Measurements from ENCODE around the gene BTN2A1. TPM values are rescaled to one million over a fixed set of nuclear protein-coding genes. Genes with fewer than 3 reads are reported as not detected.

BTN2A1 gene
- polyA plus RNA-seq, 1 of the 3 experiments (the other 2 are of a cell fraction), result 21.2 TPM

- no peaks in the 10 kb centered on the region for H3K9me2 ChIP-seq
- H3K27me3 ChIP-seq (ENCODE audit: insufficient read depth), result peaks cover 19% of the 10 kb centered on the region
- no peaks in the 10 kb centered on the region for H4K20me1 ChIP-seq (ENCODE audit: insufficient read depth)
- POLR2A ChIA-PET, result no interaction called here
- H3K79me2 ChIP-seq (ENCODE audit: insufficient read depth), result no peaks in the 10 kb centered on the region
- DNase-seq, result no peak
- H2AFZ ChIP-seq (ENCODE audit: low read depth), result no peak overlapping the region
- no peak for TF ChIP-seq EZH2phosphoT487 (IDR thresholded peaks at IDR 0.05; ENCODE audit: borderline replicate concordance, low read depth)
- TF ChIP-seq RAD21 (IDR thresholded peaks at IDR 0.05; ENCODE audit: low read length), result no peak
- no peak for TF ChIP-seq GABPA (IDR thresholded peaks at IDR 0.05; ENCODE audit: low read depth)
- no peak for TF ChIP-seq NRF1 (IDR thresholded peaks at IDR 0.05; ENCODE audit: low read depth, low read length)
- TF ChIP-seq SMC3 (IDR thresholded peaks at IDR 0.05; ENCODE audit: low read depth, low read length), result no peak
- TF ChIP-seq, protein P1, sequence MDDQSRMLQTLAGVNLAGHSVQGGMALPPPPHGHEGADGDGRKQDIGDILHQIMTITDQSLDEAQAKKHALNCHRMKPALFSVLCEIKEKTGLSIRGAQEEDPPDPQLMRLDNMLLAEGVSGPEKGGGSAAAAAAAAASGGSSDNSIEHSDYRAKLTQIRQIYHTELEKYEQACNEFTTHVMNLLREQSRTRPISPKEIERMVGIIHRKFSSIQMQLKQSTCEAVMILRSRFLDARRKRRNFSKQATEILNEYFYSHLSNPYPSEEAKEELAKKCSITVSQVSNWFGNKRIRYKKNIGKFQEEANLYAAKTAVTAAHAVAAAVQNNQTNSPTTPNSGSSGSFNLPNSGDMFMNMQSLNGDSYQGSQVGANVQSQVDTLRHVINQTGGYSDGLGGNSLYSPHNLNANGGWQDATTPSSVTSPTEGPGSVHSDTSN (IDR thresholded peaks at IDR 0.05), result no peak
- TF ChIP-seq, protein P2, sequence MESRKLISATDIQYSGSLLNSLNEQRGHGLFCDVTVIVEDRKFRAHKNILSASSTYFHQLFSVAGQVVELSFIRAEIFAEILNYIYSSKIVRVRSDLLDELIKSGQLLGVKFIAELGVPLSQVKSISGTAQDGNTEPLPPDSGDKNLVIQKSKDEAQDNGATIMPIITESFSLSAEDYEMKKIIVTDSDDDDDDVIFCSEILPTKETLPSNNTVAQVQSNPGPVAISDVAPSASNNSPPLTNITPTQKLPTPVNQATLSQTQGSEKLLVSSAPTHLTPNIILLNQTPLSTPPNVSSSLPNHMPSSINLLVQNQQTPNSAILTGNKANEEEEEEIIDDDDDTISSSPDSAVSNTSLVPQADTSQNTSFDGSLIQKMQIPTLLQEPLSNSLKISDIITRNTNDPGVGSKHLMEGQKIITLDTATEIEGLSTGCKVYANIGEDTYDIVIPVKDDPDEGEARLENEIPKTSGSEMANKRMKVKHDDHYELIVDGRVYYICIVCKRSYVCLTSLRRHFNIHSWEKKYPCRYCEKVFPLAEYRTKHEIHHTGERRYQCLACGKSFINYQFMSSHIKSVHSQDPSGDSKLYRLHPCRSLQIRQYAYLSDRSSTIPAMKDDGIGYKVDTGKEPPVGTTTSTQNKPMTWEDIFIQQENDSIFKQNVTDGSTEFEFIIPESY (IDR thresholded peaks at IDR 0.05; ENCODE audit: borderline replicate concordance, low read depth), result no peak
- TF ChIP-seq, protein P3, sequence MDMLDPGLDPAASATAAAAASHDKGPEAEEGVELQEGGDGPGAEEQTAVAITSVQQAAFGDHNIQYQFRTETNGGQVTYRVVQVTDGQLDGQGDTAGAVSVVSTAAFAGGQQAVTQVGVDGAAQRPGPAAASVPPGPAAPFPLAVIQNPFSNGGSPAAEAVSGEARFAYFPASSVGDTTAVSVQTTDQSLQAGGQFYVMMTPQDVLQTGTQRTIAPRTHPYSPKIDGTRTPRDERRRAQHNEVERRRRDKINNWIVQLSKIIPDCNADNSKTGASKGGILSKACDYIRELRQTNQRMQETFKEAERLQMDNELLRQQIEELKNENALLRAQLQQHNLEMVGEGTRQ (IDR thresholded peaks at IDR 0.05; ENCODE audit: borderline replicate concordance, low read depth, low read length), result no peak
- TF ChIP-seq FOSL2 (IDR thresholded peaks at IDR 0.05; ENCODE audit: borderline replicate concordance, low read depth), result no peak
- TF ChIP-seq GATA2 (CRISPR knock-in tag; IDR thresholded peaks at IDR 0.05), result no peak
- no peaks in the 10 kb centered on the region for H3K9me3 ChIP-seq
- no peaks in the 10 kb centered on the region for H3F3A ChIP-seq (replicated peaks; ENCODE audit: insufficient read depth)
- peaks cover 0 to 6% of the 10 kb centered on the region in 2 experiments; a peak in 1 of 4 replicates for H3K4me1 ChIP-seq (ENCODE audit: control insufficient read depth in 1 of 2, insufficient read depth in 2 of 2, low read depth in 1 of 2, low read length in 1 of 2)
- H3K9ac ChIP-seq, result no peak overlapping the region
- WGBS (ENCODE audit: low lambda C conversion rate), result 73% methylated on average over 4 of the region's 4 CpGs
- no peak overlapping the region for H3K4me2 ChIP-seq
- H3K4me3 ChIP-seq (ENCODE audit: low read depth in 2 of 2, low read length in 1 of 2), result no peak overlapping the region
- no peaks in the 10 kb centered on the region for H3K36me3 ChIP-seq (replicated peaks in 1 of 2; ENCODE audit: control insufficient read depth in 1 of 2, insufficient read depth in 2 of 2, low read length in 1 of 2)
- no peak overlapping the region for H3K27ac ChIP-seq (ENCODE audit: low read depth in 2 of 2, low read length in 1 of 2)
- CTCF ChIA-PET, result interaction anchor here (1.1 kb wide), 1 partner anchor 13 kb away, joined by 3 read pairs; no protein-coding TSS in a partner anchor
Observed at GRCh38 chr6:26497610-26498009, 39.9 kb downstream of the BTN2A1 start.

DNA sequence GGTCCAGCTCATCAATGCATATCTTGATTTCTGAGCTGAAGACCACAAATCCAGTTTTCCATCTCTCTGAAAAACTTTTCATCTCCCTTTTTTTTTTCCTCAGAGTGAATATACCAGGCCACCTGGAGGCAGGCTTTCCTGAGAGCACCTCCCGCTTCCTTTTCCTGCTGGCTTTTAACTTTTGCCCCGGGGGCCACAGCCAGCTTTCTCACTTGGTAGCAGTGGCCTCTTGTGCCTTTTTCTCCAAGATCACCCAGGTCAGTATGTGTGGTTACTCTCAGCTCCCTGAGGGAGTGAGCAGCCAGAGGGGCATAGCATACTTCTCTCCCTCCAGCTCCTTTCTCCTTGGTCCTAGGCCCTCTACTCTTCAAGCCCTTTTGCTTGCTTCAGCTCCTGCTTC lies 42.3 kb downstream of the BTN2A1 start, which contains the start of gene BTN1A1:
Gene BTN1A1, plus strand, starts transcription at position 202 of the 400 bp plus-strand sequence. CDS start 984 bp downstream, outside the sequence.
- ChIA-PET CTCF (interaction anchor here (0.8 to 3.7 kb wide), 3 partner anchors 11 to 159 kb away, joined by 3 to 19 read pairs (median 4); no protein-coding TSS in a partner anchor), POLR2A (interaction anchor here (0.6 kb wide), 1 partner anchor 55 kb away, joined by 3 read pairs; no protein-coding TSS in a partner anchor)
- Histone ChIP-seq H3K4me1 (ENCODE audit: control insufficient read depth in 1 of 2, insufficient read depth in 2 of 2, low read depth in 1 of 2, low read length in 1 of 2) (peaks cover 0 to 6% of the 10 kb centered on the region in 2 experiments; a peak in 1 of 4 replicates), H3K4me2 (no peak within 1 kb of the TSS), H3K27me3 (ENCODE audit: insufficient read depth) (peaks cover 19% of the 10 kb centered on the region), H2AFZ (ENCODE audit: low read depth) (no peak within 1 kb of the TSS), H3F3A (replicated peaks; ENCODE audit: insufficient read depth) (no peaks in the 10 kb centered on the region), H3K9me2 (no peaks in the 10 kb centered on the region), H3K9me3 (no peaks in the 10 kb centered on the region), H3K27ac (ENCODE audit: low read depth in 2 of 2, low read length in 1 of 2) (no peak within 1 kb of the TSS), H3K4me3 (ENCODE audit: low read depth in 2 of 2, low read length in 1 of 2) (no peak within 1 kb of the TSS), H3K9ac (no peak within 1 kb of the TSS), H3K79me2 (ENCODE audit: insufficient read depth) (no peaks in the 10 kb centered on the region), H3K36me3 (replicated peaks in 1 of 2; ENCODE audit: control insufficient read depth in 1 of 2, insufficient read depth in 2 of 2, low read length in 1 of 2) (no peaks in the 10 kb centered on the region), H4K20me1 (ENCODE audit: insufficient read depth) (no peaks in the 10 kb centered on the region)
- TF ChIP-seq RFX5 (IDR thresholded peaks at IDR 0.05; ENCODE audit: low read length), result no peak
- TF ChIP-seq JUND (IDR thresholded peaks at IDR 0.05), result no peak
- no peak for DNase-seq
- 100% methylated on average over 2 of the region's 2 CpGs for WGBS (ENCODE audit: low lambda C conversion rate)
